ENCODE results near the gene SLX9. TPM values are rescaled to one million over a fixed set of nuclear protein-coding genes. Genes with fewer than 3 reads are reported as not detected.

Gene SLX9
- total and polyA plus RNA-seq, 5 experiments from 2014 or later, result 11.7 to 27.9 (median 13.5) TPM

DNA sequence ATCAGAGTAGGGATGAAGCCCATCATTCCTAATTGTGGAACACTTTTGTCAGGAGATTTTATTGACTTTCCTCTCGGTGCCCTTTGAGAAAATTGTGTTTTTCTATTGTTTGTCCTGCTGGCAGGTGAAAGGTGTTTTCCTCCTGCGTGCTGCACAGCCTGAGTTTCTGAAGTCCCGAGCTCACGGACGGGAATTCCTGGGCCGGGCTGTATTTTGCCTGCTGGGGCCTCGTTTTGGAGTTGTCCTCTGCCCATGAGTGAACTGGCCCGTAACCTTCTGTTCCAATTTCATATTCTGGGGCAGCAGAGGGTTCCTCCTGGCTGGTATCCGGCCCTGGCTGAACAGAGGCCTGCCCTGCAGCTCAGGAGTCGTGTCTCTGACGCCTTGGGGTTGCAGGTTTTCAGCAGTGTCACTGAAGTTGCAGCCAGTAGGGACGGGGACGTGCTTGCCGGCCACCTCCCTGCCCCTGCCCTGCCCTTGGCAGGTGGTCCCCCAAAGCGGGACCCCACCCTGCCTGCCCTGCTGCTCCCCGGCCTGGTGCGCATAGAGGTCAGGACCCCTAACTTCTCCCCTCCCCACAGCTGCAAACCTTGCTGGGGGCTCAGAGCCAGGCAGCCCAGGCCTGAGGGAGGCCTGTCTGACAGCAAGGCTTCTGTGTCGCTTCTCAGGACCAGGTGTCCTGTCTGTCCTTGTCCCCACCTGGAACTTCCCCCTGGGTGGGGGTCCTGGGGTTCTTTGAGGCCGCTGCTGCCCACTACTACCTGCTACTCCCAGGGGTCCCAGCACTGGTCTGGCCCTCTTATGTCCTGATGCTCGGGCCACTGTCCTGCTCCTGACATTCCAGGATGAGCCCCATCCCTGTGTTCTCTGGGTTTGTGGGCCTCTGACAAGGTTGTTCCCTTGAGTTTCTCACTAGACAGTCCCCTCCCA lies 49.0 kb downstream of the SLX9 start:
- Mint-ChIP-seq H3K27me3 (no peaks in the 10 kb centered on the region), H3K27ac (peak overlapping the region in 2 of 10 donors; percentile 69 to 75), H3K36me3 (no peaks in the 10 kb centered on the region), H3K9me3 (no peaks in the 10 kb centered on the region), H3K4me1 (peaks cover 0 to 6% (median 0%) of the 10 kb centered on the region in 4 donors), H3K4me3 (no peak overlapping the region)
- ATAC-seq (no peak), DNase-seq (peak in 2 of 10 donors; percentile 1 to 45)
- POLR2A ChIA-PET, result no interaction called here

DNA sequence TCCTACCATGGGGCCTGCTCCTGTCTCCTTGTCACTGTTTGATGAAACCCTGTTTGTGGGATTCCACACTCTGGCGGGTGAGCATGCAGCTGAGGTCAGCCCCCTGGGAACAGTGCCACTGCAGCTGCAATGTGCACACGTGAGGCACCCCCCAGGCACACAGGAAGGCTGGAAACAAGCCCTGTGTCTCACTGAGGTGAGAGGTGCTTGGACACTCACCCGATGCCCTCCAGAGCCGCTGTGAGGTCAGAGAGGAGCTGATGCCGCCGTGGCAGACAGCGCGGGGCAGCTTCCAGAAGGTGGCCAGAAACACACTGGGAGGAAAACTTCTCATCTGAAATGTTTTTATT lies 49.7 kb downstream of the SLX9 start:
- H3K27ac Mint-ChIP-seq, result peak overlapping the region in 1 of 10 donors; percentile 69
- H3K9me3 Mint-ChIP-seq, result no peaks in the 10 kb centered on the region
- H3K4me1 Mint-ChIP-seq, result peaks cover 0 to 6% (median 0%) of the 10 kb centered on the region in 4 donors
- no peak for ATAC-seq
- H3K4me3 Mint-ChIP-seq, result no peak overlapping the region
- peak in 1 of 10 donors; percentile 31 for DNase-seq
- POLR2A ChIA-PET, result no interaction called here
- no peaks in the 10 kb centered on the region for H3K36me3 Mint-ChIP-seq
- H3K27me3 Mint-ChIP-seq, result no peaks in the 10 kb centered on the region

DNA sequence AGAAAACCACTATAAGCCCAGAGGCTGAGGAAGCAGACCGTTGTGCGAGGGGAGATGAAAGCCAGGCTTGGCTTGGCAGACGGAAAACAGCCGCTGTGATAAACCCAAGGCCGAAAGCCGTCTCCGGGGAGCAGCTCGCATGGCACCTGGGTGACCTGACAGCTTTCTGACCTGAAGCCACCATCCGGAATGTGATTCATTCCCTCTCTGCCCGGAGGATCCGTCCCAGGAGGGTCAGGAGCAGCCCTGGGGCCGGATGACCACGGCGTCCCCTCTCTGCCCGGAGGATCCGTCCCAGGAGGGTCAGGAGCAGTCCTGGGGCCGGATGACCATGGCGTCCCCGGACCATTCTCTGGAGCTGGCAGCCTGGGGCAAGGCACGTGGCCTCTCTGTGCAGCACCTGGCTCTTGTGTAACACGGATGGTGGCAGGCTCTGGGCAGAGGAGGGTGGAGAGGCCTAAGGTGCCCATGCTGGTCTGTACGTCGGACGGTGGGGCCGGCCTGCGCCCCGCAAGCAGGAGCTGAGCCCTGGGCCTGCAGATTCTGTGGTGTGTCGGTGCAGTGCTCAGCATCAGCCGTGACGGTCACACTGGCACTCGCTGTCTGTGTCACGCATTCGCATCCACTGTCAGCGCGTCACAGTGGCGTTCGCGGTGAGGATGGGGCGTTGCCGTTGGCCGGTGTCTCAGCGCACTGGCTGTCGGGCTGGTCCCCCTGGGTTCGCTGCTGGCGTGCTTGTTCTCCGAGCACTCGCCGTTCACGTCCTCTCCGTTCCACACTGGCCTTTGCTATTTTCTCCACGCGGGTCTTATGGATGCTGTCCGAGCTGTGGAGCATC lies 50.3 kb downstream of the SLX9 start:
- peaks cover 0 to 6% (median 0%) of the 10 kb centered on the region in 4 donors for H3K4me1 Mint-ChIP-seq
- H3K27ac Mint-ChIP-seq, result no peak overlapping the region
- no peak for ATAC-seq
- POLR2A ChIA-PET, result no interaction called here
- no peaks in the 10 kb centered on the region for H3K36me3 Mint-ChIP-seq
- no peaks in the 10 kb centered on the region for H3K27me3 Mint-ChIP-seq
- no peak overlapping the region for H3K4me3 Mint-ChIP-seq
- DNase-seq, result peak in 1 of 10 donors; percentile 55
- H3K9me3 Mint-ChIP-seq, result no peaks in the 10 kb centered on the region

DNA sequence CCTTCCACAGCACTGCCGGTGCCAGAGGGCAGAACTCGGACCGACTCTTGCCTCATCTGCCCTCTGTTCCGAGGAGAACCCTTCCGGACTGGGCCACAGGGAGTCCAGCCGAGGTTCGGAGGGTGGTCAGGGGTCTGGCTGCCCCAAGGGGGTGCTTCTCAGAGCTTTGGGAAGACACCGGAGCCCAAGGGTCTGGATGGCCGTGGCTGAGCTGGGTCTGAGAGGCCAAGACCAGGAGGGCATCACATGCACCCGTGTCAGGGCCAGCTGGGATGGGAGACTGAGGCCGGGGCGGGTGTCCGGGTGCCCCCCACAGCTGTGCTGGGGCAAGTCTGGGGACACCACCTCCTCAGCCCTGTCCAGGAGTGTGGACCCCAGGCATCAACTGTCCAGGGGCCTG lies 51.1 kb downstream of the SLX9 start:
- Mint-ChIP-seq H3K4me1 (peaks cover 0 to 6% (median 0%) of the 10 kb centered on the region in 4 donors), H3K27ac (no peak overlapping the region), H3K9me3 (no peaks in the 10 kb centered on the region), H3K4me3 (no peak overlapping the region), H3K27me3 (no peaks in the 10 kb centered on the region), H3K36me3 (no peaks in the 10 kb centered on the region)
- POLR2A ChIA-PET, result no interaction called here
- peak in 1 of 10 donors; percentile 61 for DNase-seq
- no peak for ATAC-seq

DNA sequence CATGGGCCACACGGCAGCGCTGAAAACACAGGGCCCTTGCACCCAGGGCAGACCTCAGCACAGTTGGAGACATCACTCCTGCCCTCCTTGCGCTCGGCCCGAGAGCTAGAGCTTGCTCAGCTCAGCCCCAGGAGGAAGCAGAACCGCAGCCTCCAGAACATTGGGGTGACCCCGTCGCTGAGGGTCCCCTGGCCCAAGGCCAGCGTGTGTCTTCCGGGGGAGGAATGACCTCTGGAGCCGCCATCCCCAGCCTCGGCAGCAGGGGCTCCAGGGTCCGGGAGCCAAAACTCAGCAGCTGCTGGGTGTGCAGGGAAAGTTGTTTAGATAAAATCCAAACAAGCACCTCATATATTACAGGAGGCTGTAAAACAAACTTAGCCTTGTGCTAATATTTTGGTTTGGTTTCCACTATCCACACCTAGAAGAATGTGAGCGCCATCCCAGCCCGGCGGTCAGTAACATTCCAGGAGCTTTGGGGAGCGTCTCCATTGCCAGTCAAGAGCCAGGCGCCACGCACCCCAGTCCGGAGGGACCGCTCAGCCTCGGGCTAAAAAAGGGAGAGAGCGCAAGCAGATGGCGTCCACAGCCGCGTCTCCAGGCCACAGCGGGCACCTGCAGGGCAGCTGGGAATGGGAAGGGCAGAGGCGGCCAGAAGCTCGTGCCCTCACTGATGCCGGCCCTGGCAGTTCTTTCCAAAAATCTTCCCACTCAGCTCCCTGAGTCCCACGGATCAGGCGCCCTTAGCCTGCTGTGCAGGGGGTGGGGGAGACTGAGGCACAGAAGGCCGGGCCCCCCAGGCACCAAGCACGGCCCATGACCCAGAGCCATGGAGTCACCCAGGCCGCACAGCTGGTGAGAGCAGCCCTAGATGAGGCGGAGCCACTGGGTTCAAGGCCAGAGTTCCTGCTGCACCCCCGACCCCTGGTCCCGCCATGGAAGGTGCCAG lies 52.0 kb downstream of the SLX9 start:
- POLR2A ChIA-PET, result no interaction called here
- H3K27ac Mint-ChIP-seq, result no peak overlapping the region
- DNase-seq (peak in 1 of 10 donors; percentile 61), ATAC-seq (no peak)
- no peaks in the 10 kb centered on the region for H3K9me3 Mint-ChIP-seq
- no peaks in the 10 kb centered on the region for H3K36me3 Mint-ChIP-seq
- H3K27me3 Mint-ChIP-seq, result no peaks in the 10 kb centered on the region
- no peak overlapping the region for H3K4me3 Mint-ChIP-seq
- H3K4me1 Mint-ChIP-seq, result peaks cover 0 to 6% (median 0%) of the 10 kb centered on the region in 4 donors

DNA sequence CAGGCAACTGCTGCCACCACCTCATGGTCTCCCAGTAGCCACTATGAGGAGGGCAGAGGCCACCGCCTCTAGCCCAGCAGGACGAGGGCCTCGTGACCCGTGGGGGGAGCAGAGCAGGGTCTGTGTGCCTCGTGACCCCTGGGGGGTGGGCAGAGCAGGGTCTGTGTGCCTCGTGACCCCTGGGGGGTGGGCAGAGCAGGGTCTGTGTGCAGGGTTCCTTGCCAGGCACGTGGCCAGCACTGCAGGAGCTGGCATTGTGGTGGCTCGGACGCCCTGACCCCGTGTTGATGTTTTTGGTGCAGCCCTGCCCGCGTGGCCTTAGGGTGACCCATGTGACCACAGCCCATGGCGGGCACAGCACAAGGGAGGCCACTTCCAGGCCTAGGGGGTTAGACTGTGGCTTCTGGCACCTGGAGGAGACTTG lies 52.8 kb downstream of the SLX9 start:
- no peak for ATAC-seq
- H3K4me1 Mint-ChIP-seq, result peaks cover 0 to 6% (median 0%) of the 10 kb centered on the region in 4 donors
- no peaks in the 10 kb centered on the region for H3K9me3 Mint-ChIP-seq
- no peaks in the 10 kb centered on the region for H3K27me3 Mint-ChIP-seq
- no peaks in the 10 kb centered on the region for H3K36me3 Mint-ChIP-seq
- no peak overlapping the region for H3K27ac Mint-ChIP-seq
- no peak overlapping the region for H3K4me3 Mint-ChIP-seq
- POLR2A ChIA-PET, result no interaction called here
- peak in 1 of 10 donors; percentile 49 for DNase-seq

DNA sequence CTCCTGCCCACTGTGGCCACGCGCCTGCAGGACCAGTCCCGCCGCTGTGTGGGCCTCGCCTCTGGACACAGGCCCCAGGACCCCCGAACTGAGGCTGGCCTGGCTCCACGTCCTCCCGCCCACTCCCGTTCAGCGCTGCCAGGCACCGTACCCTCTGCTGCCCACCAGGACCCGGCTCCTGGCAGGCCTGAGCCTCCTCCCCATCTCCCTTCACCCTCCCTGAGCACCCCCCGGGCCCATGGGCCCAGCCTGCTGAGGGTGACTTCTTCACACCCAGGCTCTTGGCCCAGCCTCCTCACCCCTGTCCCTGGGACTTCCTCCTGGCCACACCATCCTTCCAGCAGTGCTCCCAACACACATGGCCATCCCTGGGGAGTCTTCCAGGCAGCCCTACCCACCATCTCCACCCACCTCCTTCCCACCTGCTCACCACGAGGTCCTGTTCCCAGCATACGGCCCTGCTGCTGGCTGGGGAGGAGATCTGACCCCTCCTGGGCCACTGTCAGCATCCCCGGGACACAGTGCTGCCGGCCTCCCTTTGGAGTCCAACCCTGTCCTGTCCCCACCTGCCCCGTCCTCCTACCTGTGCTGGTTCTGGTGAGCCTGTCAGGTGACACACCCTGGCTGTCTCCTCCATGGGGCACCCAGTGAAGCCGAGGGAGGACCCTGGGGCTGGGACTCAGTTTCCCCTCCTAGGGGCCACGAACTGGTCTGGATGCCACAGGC lies 53.7 kb downstream of the SLX9 start:
- POLR2A ChIA-PET, result no interaction called here
- DNase-seq, result peak in 1 of 10 donors; percentile 54
- ATAC-seq, result no peak
- Mint-ChIP-seq H3K4me1 (peaks cover 0 to 6% (median 0%) of the 10 kb centered on the region in 4 donors), H3K9me3 (no peaks in the 10 kb centered on the region), H3K36me3 (no peaks in the 10 kb centered on the region), H3K4me3 (peak overlapping the region in 1 of 10 donors; percentile 48), H3K27ac (no peak overlapping the region), H3K27me3 (no peaks in the 10 kb centered on the region)

DNA sequence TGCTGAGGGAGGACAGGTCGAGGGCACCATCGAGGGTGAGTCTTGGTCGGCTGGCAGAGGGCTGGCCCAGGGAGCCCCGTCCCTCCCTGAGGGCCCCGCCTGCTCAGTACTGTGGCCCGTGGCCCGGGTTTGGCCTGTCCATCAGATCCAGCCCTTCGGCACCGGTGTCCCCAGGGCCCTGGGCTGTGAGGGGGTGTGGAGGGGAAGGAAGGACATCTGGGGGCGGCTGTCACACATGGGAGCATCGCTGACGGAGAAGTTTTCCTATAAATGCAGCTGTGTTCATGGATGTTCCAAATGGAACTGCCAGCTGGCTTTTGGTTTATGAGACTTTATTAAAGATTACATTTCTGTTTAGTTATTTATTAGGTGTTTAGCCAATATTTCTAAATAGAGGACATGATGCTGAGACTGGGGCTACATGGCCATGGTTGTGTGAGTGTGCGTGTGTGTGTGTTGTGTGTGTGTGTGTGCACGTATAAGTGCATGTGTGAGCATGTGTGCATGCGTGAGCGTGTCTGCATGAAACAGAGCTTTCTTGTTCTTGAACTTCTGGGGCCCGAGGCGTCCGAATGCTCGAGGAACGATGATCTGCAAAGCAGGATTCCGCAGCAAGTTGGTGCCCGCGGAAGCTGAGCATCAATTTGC lies 54.3 kb downstream of the SLX9 start:
- no peak for ATAC-seq
- peaks cover 0 to 2% (median 0%) of the 10 kb centered on the region in 5 donors for H3K27me3 Mint-ChIP-seq
- H3K4me3 Mint-ChIP-seq, result no peak overlapping the region
- no peaks in the 10 kb centered on the region for H3K36me3 Mint-ChIP-seq
- no peaks in the 10 kb centered on the region for H3K9me3 Mint-ChIP-seq
- no peak overlapping the region for H3K27ac Mint-ChIP-seq
- H3K4me1 Mint-ChIP-seq, result peaks cover 0 to 7% (median 0%) of the 10 kb centered on the region in 4 donors
- POLR2A ChIA-PET, result no interaction called here
- DNase-seq, result peak in 1 of 10 donors; percentile 53

DNA sequence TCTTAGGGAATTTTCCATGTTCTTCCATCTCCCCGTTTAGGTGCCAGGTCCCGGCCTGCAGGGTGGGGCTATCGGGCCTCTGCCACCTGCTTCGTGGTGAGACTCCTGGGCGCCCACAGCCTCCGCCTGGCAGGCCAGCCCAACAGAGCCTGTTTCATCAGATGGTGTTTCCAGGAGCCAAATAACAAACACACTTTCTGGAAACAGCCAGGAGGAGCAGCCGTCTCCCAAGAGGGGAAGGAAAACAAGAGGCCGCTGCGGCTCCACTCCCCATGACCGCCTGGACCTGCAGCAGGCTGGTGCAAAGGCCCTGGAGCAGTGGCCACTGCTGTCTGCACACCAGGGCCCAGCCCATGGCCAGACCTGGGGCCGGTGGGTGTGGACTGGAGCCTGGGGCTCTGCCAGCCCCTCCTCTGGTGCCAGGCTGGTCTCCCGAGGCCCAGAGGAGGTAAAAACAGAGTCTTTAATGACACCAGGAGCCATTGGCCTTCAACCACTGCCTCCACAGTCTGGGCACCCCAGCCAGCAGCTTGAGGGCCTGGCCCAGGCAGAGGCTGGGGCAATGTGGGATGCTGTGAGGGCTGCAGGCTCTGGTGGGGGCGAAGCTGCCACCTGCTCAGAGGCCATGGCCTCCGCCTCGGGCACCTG lies 55.0 kb downstream of the SLX9 start:
- no peak overlapping the region for H3K27ac Mint-ChIP-seq
- DNase-seq (peak in 1 of 10 donors; percentile 57), ATAC-seq (no peak)
- peaks cover 0 to 4% (median 0%) of the 10 kb centered on the region in 4 donors for H3K4me1 Mint-ChIP-seq
- POLR2A ChIA-PET, result interaction anchor here (0.9 kb wide), 1 partner anchor 10 kb away, joined by 4 read pairs; no protein-coding TSS in a partner anchor
- no peaks in the 10 kb centered on the region for H3K36me3 Mint-ChIP-seq
- H3K27me3 Mint-ChIP-seq, result peaks cover 0 to 2% (median 0%) of the 10 kb centered on the region in 5 donors
- no peak overlapping the region for H3K4me3 Mint-ChIP-seq
- no peaks in the 10 kb centered on the region for H3K9me3 Mint-ChIP-seq

DNA sequence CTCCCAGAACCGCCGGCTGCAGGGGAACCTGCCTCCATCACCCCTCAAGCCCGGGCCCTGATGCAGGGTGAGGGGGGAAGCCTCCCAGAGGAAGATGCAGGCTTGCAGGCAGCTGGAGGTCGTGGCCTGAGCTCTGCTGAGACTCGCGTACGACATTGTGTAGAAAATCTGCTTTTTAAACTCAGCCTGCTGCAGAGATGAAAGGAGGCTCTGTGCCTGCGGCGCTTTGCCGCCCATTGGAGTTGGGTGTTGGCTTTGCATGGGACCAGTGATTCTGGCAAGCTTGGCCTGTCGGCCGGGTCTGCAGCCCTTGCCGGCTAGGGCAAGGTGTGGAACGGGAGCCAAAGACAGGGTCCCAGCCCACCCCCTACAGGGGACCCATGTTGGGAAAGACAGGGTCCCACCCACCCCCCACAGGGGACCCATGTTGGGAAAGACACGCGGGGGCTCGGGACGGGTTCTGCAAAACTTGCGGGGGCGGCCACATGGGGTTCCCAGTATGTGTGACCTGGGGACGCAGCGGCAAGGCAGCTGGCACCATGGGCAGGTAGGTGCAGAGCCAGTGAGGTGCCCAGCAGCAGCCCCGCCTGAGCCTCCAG lies 55.6 kb downstream of the SLX9 start:
- Mint-ChIP-seq H3K4me1 (peaks cover 0 to 4% (median 0%) of the 10 kb centered on the region in 4 donors), H3K4me3 (no peak overlapping the region), H3K27ac (no peak overlapping the region), H3K9me3 (no peaks in the 10 kb centered on the region), H3K27me3 (peaks cover 0 to 2% (median 0%) of the 10 kb centered on the region in 5 donors), H3K36me3 (no peaks in the 10 kb centered on the region)
- peak in 1 of 10 donors; percentile 57 for DNase-seq
- POLR2A ChIA-PET, result interaction anchor here (0.9 kb wide), 1 partner anchor 10 kb away, joined by 4 read pairs; no protein-coding TSS in a partner anchor
- ATAC-seq, result no peak

Measured in naive thymus-derived CD8-positive, alpha-beta T cell (primary cell).